ENCODE data around the gene EGFR.

The EGFR gene

DNA sequence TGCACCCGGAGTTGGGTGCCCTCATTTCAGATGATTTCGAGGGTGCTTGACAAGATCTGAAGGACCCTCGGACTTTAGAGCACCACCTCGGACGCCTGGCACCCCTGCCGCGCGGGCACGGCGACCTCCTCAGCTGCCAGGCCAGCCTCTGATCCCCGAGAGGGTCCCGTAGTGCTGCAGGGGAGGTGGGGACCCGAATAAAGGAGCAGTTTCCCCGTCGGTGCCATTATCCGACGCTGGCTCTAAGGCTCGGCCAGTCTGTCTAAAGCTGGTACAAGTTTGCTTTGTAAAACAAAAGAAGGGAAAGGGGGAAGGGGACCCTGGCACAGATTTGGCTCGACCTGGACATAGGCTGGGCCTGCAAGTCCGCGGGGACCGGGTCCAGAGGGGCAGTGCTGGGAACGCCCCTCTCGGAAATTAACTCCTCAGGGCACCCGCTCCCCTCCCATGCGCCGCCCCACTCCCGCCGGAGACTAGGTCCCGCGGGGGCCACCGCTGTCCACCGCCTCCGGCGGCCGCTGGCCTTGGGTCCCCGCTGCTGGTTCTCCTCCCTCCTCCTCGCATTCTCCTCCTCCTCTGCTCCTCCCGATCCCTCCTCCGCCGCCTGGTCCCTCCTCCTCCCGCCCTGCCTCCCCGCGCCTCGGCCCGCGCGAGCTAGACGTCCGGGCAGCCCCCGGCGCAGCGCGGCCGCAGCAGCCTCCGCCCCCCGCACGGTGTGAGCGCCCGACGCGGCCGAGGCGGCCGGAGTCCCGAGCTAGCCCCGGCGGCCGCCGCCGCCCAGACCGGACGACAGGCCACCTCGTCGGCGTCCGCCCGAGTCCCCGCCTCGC, at the start of gene EGFR:
Gene EGFR (plus strand): TSS at position 657 of the 830 bp plus-strand sequence. CDS start 261 bp downstream, outside the sequence.
- DNase-seq: no peak

DNA sequence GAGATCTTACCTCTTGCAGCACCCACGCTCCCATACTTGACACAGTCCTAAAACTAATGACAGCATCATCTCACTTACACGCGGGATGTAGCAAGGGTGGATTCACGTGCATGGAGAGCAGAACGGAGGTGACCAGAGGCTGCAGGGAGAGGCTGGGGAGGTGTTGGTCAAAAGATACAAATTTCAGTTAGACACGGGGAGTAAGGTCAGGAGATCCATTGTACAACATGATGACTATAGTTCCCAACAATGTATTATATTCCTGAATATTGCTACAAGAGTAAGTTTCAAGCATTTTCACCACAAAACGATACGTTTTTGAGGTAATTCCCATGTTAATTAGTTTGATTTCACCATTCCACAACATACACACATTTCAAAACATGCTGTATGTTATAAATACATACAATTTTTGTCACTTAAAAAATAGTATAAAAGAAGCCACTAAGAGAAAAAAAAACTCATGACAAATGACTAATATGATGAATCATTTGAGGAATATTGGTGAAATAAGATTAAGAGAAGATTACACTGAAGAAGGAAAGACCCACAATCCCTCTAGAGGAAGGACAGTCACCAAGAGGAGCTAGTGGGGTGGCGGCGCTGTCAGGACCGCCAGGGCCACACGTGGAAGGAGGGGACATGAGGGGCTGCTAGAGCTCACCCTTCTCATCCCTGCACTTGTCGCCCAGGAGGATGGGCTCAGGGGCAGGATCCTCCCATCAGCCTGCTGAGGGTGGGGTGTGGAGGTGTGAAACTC, 49.4 kb upstream of the EGFR start:
- no peak for DNase-seq

DNA sequence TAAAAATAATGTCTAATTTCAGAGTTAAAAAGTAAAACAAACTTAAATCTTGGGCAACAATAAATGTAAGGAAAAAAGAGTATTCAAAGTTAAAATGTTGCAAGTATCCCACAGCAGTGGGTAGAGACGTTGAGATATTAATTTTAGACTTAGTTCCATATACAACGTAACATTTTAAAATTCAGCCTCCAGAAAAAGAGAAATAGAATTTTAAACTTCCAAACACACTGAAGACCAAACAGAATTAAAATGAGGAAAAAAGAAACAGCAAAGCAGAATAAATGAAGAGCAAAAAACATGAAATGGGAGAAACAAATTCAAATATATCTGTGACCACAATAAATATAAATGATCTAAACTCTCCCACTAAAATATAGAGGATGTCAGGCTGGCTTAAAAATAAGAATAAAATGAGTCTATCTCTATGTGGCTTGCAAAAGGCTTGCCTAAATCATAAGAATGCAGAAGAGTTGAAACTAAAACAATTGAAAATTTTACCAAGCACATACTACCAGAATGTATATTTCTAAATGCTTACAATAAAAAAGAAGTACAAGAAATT, 46.0 kb upstream of the EGFR start:
- no peak for DNase-seq

DNA sequence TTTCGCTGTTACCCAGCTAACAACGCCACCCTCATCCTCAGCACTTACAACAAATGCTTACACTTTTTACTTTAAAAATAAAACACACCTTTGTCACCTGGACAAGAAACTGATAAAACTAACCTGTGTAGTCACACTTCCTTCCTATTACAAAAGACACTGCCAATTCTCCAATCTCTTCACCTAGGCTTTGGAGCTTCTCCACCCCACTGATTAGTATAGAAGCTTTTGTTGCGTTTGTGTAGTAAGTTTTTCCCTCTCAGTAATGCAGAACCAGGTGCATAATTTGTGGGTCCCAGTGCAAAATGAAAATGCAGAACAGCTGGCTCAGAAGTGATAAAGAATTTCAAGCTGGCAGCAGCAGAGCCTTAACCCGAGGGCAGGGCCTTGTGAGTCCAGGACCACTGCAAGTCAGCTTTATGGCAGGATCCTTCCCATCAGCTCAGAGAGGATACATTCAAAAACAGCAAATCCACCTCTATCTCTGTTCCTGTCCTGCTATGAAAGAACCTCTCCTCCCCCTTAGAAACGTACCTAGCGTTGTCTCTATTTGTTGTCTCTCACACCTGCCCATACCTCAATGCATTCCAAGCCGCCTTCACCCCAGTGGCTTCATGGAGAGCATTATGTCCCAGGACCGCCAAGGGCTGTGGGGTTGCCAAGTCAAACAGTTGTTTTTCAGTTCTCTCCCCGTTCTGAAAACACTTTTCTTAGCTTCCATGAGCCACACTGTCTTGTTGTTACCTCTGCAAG, 40.3 kb upstream of the EGFR start:
- no peak for DNase-seq

DNA sequence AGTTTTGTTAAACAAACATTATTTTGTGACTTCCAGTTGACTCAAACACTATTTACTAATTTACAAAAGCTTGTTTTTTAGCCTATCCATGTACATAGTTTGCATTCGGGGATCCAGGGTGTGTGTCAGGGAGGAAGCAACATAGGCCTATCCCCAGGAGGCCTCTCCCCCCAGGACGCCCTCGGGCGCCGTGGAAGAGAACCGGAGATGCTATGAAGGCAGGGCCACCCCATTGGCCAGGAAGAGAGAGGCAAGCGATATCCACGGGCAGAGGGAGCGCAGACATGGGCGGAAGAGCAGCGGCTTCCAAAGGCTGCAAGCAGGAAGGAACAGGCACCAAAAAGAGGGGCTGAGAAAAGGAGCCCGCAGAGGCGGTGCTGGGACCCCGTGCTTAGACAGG, 38.3 kb upstream of the EGFR start:
- DNase-seq: no peak

DNA sequence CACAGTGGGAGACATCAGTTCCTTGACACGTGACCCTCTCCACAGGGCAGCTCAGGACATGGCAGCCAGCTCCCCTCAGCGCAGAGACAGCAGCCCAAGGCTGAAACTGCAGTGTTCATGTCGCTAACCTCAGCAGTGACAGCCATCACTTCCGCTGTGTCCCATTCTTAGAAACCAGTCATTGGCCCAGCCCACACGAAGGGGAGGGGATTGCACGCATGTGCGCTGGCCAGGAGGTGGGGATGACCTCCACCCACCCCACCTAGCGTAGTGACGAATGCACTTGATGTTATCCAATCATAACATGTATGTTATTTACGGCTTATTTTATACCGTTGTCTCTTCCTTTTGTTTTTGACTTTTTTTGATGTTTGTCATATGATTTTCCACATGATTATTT, 36.9 kb upstream of the EGFR start:
- DNase-seq: no peak

DNA sequence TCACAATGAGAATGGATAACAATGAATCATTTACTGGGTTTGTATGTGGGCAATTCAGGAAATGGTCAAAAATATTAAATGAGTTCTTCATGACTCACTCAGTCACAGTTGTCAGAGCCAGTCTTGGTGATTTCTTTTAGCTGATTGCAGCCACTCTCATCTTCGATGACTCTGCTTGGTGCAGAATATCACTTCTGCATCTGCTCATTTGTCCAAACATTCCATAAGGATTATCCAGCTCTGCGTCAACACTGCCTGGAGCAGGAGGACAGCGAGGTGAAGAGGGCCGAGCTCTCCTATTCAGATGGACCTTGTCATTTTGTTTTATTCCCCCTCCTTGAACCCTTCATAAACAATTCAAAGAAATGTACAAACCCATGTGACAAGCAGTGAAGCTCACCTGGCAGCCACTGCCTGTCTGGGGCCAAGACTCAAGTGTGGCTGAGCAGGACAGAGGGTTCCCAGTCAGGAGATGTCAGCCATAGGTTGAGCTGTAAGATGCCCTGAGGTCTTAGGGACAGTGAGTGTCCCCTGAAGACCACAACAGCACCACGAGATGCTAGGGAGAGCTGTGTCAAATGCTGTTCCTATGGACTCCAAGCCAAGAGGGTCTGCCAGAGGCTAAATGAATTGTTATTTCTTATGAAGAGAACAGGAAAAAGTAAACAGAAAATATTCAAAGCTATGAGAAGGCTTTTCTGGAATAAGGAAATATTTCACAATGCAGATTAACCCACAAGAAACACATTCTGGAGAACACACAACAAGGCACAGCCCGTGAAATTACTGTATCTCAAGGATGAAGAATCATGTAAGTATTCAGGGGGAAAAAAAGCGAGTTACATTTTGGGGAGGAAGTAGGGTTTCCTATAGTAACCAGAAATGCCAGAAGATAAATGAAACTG, 33.1 kb upstream of the EGFR start:
- no peak for DNase-seq

DNA sequence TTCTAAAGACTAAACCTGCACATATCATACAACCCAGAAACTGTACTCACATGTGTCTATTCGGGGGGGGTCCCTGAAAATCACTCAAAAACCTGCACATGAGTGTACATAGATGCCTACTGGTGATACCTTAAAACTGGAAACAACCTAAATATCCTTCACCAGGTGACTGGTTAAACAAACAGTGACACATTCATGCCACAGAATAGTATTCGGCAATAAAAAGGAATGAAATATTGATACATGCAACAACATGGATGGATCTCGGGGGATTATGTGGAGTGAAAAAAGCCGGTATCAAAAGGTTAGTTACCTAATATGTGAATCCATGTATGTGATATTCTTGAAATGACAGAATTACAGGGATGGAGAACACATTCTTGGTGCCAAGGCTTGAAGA, 32.1 kb upstream of the EGFR start:
- no peak for DNase-seq

DNA sequence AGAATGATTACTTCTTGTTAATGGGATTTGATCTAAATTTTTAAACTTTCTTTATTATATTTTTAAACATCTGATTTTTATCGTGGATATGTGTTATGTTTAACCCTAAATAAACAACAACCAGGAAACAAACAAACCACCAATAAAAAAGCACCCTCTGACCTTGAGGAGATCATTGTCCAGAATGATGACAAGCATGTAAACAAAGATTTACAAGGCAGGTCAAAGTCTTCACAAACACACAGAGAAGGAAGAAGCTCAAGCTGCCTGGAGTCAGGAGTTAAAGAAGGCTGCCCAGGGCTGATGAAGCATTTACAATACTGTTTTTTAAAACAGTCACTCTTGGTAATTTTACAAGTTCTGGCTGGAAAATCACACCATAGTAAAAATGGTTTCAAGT, 31.0 kb upstream of the EGFR start:
- no peak for DNase-seq

DNA sequence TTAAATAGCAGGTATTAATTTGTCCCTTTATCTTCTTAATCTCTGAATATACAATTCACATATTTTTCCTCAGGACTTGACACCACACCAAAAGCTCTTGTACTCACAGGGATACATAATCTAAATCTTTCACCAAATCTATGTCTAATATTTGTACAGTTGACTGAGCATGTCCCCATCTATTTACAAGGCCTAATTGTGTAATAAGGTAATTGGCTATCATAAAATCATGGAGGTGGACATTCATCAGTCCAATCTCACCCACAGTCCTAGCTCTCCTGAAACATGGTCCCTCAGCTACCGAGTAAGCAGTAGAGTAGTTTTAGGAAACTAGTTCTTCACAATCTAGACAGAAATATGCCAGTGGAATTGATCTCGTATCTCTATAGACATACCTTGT, 30.3 kb upstream of the EGFR start:
- DNase-seq: no peak

DNA sequence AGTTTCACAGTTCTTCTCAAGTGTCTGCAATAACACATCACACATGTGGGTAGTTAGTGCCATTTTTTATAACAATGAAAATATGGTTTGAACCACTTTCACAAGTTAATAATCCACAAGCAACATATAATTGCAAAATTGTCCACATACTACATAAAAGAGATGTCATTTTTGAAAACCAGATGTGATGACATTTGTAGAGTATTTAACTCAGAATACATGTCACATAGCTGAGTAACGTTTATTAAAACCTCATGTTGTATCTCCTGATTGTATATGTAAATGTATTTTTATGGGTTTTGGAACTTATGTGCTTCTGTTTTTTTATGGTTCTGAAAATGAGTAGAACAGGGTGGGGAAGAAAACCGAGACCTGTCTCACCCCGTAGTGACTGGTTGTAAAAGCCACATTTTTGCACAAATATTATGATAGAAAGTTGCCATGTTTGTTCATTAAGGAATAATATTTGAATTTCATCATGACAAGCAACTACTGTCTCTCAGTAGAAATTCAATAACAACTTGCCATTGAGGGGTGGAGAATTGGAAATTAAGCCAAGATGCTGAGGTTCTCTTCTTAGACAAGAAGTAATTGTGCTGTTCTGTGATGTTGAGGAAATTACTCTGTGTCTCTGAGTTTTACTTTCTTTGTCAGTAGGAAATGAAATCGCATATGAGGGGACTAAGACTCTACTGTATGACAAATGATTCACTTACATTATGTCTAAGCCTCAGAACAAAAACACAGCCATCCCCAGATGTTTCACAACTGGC, 29.2 kb upstream of the EGFR start:
- DNase-seq: no peak

DNA sequence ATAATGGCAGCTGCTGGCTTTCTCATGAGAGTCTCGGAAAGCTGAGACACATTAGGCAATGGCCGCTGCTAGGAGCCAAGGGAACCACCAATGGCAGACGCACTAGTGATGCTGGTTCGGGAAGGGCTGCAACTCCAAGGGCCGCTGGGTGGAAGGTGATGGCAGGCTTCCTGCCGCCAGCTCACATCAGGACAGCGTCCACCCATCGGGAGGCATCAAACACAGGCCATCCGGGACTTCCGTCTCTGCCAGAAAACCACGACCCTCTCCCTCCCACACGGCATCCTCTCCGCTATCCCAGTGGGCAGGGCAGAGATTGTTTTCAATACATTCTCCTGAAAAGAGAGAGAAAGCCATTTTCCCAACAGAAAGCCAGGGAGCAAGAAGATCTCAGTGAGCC, 27.5 kb upstream of the EGFR start:
- DNase-seq: no peak

DNA sequence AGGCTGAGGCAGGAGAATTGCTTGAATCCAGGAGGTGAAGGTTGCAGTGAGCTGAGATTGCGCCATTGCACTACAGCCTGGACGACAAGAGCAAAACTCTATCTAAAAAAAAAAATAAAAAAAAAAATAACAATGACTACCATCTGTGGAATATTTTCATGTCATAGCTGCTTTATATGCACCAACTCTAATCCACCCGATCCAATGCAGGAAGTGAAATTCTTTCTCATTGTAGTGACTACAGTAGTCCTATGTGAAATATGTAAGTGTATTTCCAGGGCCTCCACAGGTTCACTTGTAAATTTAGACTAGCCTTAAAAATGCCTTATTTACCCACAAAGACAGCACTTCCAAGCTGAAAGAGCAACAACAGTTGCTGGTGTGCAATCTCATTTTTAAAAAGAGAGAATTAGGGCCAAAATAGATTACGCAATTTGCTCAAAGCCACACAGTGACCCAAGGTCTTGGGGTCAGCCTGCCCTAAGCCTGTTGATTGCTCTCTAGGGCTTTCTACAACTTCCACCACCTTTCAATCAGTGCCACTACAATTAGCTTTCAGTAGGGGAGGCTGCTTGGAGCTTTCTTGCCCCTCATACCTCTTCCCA, 25.8 kb upstream of the EGFR start:
- DNase-seq: no peak

DNA sequence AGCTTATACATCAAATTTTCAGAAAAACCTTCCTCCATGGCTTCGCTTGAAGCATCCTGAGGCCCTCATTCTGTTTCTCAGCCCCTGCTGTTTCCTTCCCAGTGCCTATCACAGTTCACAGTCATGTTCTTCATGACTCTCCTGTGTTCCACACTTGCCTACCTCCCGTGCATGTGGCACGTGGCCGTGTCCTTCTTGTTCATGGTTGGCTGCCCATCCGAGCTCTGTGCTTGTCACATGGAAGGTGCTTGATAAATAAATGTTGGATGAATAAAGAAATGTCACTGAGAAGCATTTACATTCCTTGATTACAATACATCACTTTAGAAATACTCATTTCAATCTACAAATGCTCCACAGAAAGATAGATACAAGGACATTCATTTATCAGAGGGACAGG, 23.7 kb upstream of the EGFR start:
- no peak for DNase-seq

DNA sequence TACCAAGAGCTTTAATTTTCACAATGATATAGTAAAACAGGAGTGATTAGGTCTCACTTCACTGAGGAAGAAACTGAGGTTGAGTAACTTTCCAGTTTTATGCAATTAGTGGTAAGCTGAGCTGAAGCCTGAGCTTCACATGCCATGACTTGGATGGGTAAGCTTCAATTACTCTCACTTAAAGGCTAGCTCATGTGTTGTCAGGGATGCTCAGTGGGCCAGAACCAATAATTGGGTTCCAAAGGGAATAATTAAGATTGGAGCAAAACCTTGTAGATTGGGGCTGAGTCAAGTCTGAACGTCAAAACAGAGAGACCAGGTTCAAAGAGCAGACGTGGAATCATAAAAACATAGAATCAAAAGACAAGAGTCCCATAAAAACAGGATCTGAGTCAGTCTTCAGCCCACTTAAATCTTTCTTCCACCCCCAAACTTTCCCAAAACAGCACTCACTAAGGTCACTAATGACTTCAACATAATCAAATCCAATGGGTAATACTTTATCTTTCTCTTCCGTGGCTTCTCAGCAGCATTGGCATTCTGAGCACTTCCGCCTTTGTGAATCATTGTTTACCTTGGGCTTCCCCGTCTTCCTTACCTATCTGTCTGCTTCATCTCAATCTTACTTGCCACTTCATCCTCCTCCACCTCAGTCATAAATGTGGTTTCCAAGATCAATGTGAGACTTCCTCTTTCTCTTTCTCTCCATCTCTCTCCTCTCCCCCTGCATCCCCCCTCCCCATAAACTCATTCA, 23.0 kb upstream of the EGFR start:
- no peak for DNase-seq

DNA sequence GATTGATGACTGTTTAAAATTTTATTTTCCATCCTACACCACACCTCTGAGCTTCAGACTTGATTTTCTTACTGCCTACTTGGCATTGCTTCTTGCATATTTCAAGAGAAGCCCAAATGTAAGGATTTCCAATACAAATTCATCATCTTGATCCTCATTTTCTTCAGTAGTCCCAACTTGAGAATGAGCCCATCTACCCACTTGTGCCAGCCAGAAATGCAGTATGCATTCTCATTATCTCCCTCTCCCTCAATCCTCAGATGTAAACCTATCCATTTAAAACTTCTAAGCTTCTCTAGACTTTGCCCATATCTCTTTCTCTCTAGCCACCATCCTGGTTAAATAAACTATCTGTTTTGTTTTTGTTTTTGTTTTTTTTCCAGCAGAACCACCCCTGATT, 22.4 kb upstream of the EGFR start:
- DNase-seq: no peak

DNA sequence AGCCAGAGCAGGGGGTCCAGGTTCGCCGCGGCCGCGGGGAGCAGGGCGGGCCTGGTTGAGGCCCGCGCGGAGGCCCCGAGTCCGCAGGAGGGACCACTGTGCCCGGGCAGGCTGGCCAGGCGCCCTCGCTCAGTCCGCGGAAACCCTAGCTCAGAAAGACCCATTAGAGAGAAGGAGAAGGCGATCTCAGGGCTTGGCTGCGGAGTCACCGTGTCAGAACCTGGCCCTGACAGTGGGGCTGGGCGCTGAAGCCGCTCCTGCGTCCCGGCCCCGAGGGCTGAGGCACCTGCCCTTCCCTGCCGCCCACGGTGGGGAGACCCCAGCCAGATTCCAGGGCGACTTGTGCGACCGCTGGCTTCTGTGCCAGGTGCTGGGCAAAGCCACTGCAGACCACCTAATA, 14.2 kb upstream of the EGFR start:
- DNase-seq: no peak

DNA sequence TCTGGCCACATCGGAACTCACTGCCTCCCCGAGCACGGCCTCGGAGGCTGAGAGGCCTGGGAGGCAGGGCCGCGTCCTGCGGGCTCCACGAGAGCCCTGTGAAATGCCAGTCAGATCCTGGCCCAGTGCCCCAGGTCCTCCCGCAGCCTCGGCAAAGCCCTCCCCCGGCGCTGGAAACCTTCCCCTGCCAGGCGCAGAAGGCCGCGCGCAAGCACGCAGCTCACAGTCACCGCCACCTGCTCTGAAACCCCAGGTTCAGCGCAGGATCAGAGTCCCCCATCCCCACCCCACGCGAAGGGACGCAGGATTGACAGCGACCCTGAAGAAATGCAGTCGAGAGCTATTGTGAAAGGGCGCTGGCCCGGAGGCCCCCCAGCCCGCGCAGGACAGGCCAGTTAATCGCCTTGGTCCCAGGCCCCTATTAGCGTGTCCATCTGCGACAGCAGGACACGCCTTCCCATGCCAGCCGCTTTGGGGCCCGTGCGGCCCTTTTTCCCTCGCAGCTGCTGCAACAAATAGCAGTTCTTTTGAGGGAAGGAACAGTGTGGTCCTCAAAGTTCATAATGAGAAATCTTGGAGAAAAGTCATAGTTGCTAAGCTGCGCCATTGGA, 13.5 kb upstream of the EGFR start:
- no peak for DNase-seq

DNA sequence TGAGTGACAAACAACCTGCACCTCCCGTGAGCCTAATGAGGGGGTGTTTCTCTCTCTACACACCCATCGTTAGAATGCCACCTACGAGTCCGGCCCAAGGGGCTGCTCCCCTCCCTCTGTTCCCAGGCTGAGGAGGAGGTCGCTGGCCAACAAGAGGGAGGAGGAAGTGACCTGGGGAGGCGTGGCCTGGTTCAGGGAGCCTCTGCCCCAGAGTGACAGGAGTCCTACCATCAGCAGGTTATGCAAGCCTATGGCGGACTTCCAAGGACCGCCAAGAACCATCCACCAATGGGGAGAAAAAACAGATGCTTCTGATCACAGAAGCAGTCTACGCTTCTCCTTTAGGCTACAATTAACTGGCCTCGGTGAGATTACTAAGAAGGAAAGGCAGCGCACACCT, 12.3 kb upstream of the EGFR start:
- DNase-seq: no peak

DNA sequence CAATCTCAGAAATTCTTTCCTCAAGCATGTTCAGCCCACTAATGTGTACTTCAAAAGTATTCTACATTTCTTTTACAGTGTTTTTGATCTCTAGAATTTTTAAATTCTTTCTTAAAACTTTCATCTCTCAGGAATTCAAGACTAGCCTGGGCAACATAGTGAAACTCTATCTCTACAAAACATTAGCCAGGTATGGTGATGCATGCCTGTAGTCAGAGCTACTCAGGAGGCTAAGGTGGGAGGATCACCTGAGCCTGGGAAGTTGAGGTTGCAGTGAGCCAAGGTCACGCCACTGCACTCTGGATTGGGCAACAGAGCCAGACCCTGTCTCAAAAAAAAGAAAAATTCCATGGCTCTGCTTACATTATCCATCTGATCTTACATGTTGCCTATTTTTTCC, 5.0 kb upstream of the EGFR start:
- DNase-seq: no peak

Measured in NCI-H2107 (cell line).